Astrocyte of the spinal cord (primary cell): ENCODE data around the gene PTPRQ.

Experiments
- DNase-seq: peaks from one replicate; pipeline ENCODE4 v3.0.0; 2011; ENCODE audit warnings: low read depth, low spot score
- H3K4me3 ChIP-seq: 2 replicates; pipeline ENCODE4 v1.5.1; 2011; ENCODE audit warnings: low read depth, mild to moderate bottlenecking, low read length, moderate library complexity
- CTCF ChIP-seq: IDR thresholded peaks from 2 replicates; pipeline ENCODE4 v1.5.1; 2012; ENCODE audit warnings: low read depth, mild to moderate bottlenecking, low read length, inconsistent platforms
- in situ Hi-C: cut with HindIII; loops from 2 replicates; pipeline ENCODE4 v1.10.0; 2017; ENCODE audit warnings: low sequenced_read_pairs

Gene PTPRQ

GRCh38 chr12:80701388-80701787 lies 257.4 kb downstream of the PTPRQ start:
- no peak for DNase-seq
- no peak for TF ChIP-seq CTCF
- in situ Hi-C loops = no loop called here
- no peak overlapping the region for H3K4me3 ChIP-seq

DNA sequence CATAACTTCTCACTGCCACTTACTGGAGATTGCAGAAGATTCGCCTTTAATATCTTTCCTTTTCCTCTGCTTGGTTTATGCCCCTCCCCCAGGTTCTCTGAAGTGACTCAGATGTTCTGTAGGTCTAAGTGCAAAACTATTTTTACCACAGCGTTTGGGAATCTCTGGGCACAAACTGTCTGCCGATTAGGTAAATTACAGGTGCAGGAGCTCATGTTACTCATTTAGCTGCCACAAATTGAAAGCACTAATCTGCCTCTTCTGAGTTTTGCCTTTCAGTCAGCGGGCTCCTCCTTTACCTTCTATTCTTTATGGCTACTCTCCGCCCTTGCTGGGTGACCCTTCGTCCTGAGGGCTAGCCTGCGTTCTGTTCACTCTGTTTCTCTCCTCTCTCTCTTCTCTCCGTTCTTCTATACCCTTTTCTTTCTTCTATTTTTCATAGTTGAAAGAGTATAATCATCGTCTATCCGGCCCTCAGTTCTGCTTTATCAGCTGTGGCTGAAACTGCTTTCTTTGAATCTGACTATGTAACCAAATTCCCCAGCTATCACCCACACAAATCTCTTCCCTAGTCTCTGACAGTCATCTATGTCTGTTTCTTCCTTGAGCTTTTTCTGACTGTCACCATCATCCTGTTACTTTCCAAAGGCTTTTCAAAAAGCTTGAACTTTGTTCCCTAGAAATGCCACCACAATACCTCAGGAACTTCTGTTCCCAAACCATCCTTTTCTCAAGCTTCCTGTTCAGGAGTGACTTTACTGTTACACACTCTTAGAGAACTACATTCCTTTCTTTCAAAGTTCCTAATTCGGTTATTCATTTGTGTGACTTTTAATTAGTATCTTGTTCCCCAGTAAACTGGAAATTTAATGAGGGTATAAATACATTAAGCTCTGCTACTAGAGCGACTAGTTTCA lies 259.1 kb downstream of the PTPRQ start:
- in situ Hi-C loops = no loop called here
- peak; percentile 76 for DNase-seq
- TF ChIP-seq CTCF = no peak
- no peak overlapping the region for H3K4me3 ChIP-seq

DNA sequence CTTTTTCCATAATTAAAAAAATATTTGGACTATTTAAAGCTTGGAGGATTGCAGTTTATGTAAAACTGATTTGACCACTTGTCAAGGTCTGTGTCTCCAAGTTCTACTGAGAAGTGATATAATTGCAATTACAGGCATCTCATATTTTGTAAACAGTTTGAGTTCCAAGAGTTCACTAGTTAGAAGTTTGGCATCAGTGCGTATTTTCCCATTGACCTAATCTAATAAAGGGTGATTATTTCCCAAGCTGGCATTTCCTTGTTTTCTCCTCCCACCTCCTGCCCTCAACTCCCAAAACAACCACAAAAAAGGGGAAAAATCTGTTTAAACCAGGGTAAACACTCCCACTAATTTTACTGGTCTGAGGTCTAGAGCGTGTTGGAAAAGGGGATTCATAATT lies 260.4 kb downstream of the PTPRQ start:
- no peak for DNase-seq
- in situ Hi-C loops = no loop called here
- no peak overlapping the region for H3K4me3 ChIP-seq
- TF ChIP-seq CTCF = no peak

DNA sequence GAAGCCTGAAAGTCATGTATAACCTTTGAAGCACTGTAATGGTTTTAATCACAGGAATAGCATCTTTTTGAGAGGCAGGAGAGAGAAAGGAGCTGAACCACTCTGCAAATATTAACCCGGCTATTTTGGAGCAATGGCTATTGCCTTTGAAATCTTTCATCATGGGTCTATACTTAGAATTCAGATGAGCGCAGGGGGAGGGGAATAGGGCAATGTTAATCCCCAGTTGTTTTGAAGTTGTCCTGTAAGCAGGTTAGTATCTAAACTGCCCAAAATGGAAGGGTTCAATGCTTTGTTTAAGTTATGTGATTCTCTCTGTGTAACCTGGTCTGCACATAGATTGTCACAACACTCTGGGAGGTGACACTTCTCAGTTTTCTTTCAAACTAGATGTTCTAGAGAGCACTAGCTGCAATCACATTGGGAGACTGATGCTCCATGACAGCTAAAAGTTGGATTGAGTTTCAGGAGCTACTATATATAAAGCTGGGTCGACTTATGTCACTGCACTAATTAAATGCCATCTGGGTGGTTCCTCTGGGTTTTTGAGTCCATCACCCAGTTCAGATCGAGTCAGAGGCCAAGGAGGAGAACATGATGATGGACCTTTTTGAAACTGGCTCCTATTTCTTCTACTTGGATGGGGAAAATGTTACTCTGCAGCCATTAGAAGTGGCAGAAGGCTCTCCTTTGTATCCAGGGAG lies 263.2 kb downstream of the PTPRQ start, which contains the start of gene MYF6:
MYF6 (plus strand) TSS at position 509 of the 704 bp plus-strand sequence; CDS start at position 595, 86 bp downstream.
- in situ Hi-C loops = no loop called here
- H3K4me3 ChIP-seq = peak within 1 kb of the TSS; percentile 14

GRCh38 chr12:80707830-80708258 lies 263.8 kb downstream of the PTPRQ start:
- no peak overlapping the region for H3K4me3 ChIP-seq
- in situ Hi-C loops = no loop called here
- DNase-seq = no peak
- TF ChIP-seq CTCF = no peak

More for the DNA sequence above, 263.2 kb downstream of the PTPRQ start, which contains the start of gene MYF6:
- DNase-seq = no peak
- TF ChIP-seq CTCF = no peak

DNA sequence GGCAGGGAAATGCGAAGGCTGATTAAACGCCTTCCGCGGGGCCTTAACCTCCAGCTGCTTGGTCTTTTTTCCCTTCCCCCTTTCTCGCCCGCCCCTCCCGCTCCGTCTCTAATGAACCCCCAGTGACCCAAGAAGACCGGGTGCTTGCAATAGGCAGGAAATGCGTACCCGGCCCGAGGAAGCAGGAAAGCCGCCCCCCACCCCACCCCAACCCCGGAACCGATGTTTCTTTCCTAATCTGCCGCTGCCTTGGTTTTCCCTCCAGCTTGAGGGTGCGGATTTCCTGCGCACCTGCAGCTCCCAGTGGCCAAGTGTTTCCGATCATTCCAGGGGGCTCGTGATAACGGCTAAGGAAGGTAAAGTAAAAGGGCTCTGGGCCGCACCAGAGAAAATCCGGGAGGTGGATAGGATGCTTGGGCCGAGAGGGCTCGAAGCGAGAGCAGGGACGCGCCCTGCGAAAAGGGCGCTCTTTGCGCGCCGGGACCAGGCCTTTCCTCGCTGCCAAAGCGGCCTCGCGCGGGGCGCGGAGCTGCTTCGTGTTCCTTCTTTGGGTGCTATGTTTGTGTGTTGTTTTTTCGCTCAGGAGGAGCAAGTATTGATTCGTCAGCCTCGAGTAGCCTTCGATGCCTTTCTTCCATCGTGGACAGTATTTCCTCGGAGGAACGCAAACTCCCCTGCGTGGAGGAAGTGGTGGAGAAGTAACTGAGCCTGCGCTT lies 264.4 kb downstream of the PTPRQ start:
- DNase-seq = peak; percentile 12
- TF ChIP-seq CTCF = no peak
- H3K4me3 ChIP-seq = peak overlapping the region; percentile 14
- in situ Hi-C loops = no loop called here
